WERI-Rb-1 (cell line): ENCODE results near the gene HIVEP1.

Source experiments
- DNase-seq: peaks from one replicate; pipeline ENCODE4 v3.0.0-alpha.2; 2020
- H3K27ac ChIP-seq: fragments of 250-450 bp; sonication (Bioruptor Pico); 2 replicates; pipeline ENCODE4 v1.5.1; 2020; ENCODE audit warnings: mild to moderate bottlenecking, moderate library complexity
- H3K27me3 ChIP-seq: fragments of 250-450 bp; sonication (Bioruptor Pico); 2 replicates; pipeline ENCODE4 v1.5.1; 2021; ENCODE audit warnings: mild to moderate bottlenecking, low read depth, moderate library complexity; ENCODE audit not compliant: insufficient read depth, severe bottlenecking
- H3K36me3 ChIP-seq: fragments of 250-450 bp; sonication (Bioruptor Pico); 2 replicates; pipeline ENCODE4 v1.5.1; 2020; ENCODE audit warnings: mild to moderate bottlenecking, moderate library complexity
- H3K4me3 ChIP-seq: 2 replicates; pipeline ENCODE4 v1.5.1; 2011; ENCODE audit warnings: low read depth, mild to moderate bottlenecking, control low read depth, low read length
- H3K9me3 ChIP-seq: fragments of 250-450 bp; sonication (Bioruptor Pico); 2 replicates; pipeline ENCODE4 v1.5.1; 2021; ENCODE audit warnings: mild to moderate bottlenecking, moderate library complexity; ENCODE audit not compliant: severe bottlenecking
- CTCF ChIP-seq: IDR thresholded peaks from 2 replicates; pipeline ENCODE4 v1.5.1; 2011; ENCODE audit warnings: low read depth, mild to moderate bottlenecking, control low read depth, inconsistent platforms, low read length

Gene HIVEP1

GRCh38 chr6:11978169-11978987 lies 33.7 kb upstream of the HIVEP1 start:
- Histone ChIP-seq H3K27ac (no peak overlapping the region), H3K27me3 (no peaks in the 10 kb centered on the region), H3K4me3 (no peak overlapping the region), H3K36me3 (no peaks in the 10 kb centered on the region), H3K9me3 (no peaks in the 10 kb centered on the region)
- no peak for TF ChIP-seq CTCF
- DNase-seq, result no peak

- Histone ChIP-seq H3K36me3 (no peaks in the 10 kb centered on the region), H3K27me3 (no peaks in the 10 kb centered on the region), H3K4me3 (no peak overlapping the region), H3K27ac (no peak overlapping the region), H3K9me3 (no peaks in the 10 kb centered on the region)
- no peak for DNase-seq
- TF ChIP-seq CTCF, result no peak
Measured at GRCh38 chr6:11979866-11980265, 32.2 kb upstream of the HIVEP1 start.

GRCh38 chr6:11983306-11983705 lies 28.8 kb upstream of the HIVEP1 start:
- DNase-seq, result no peak
- no peak overlapping the region for H3K27ac ChIP-seq
- no peak for TF ChIP-seq CTCF
- no peaks in the 10 kb centered on the region for H3K36me3 ChIP-seq
- H3K4me3 ChIP-seq, result no peak overlapping the region
- no peaks in the 10 kb centered on the region for H3K27me3 ChIP-seq
- H3K9me3 ChIP-seq, result no peaks in the 10 kb centered on the region

GRCh38 chr6:11987386-11987785 lies 24.7 kb upstream of the HIVEP1 start:
- H3K4me3 ChIP-seq, result no peak overlapping the region
- no peaks in the 10 kb centered on the region for H3K36me3 ChIP-seq
- TF ChIP-seq CTCF, result no peak
- H3K27me3 ChIP-seq, result no peaks in the 10 kb centered on the region
- no peak overlapping the region for H3K27ac ChIP-seq
- DNase-seq, result no peak
- no peaks in the 10 kb centered on the region for H3K9me3 ChIP-seq

GRCh38 chr6:11989386-11989785 lies 22.7 kb upstream of the HIVEP1 start:
- Histone ChIP-seq H3K27ac (no peak overlapping the region), H3K4me3 (no peak overlapping the region), H3K9me3 (no peaks in the 10 kb centered on the region), H3K36me3 (no peaks in the 10 kb centered on the region), H3K27me3 (no peaks in the 10 kb centered on the region)
- no peak for DNase-seq
- TF ChIP-seq CTCF, result no peak

GRCh38 chr6:11992086-11992485 lies 20.0 kb upstream of the HIVEP1 start:
- H3K9me3 ChIP-seq, result no peaks in the 10 kb centered on the region
- DNase-seq, result no peak
- TF ChIP-seq CTCF, result no peak
- no peak overlapping the region for H3K27ac ChIP-seq
- no peaks in the 10 kb centered on the region for H3K36me3 ChIP-seq
- no peaks in the 10 kb centered on the region for H3K27me3 ChIP-seq
- H3K4me3 ChIP-seq, result no peak overlapping the region
